Frontal cortex (tissue), 4 donors: ENCODE results near the gene SETD2. TPM values are rescaled to one million over a fixed set of nuclear protein-coding genes. Genes with fewer than 3 reads are reported as not detected.
A peak's percentile ranks its signal among the peaks of the same experiment; 100 is the strongest.

Experiments used
- DNase-seq, 2 donors: peaks; one replicate each; pipeline ENCODE4 v3.0.0; 2012; ENCODE audit warnings: low spot score in 2 of 2
- FAIRE-seq: peaks from 2 replicates; lab custom pipeline; 2012; peaks lifted over from hg19 to GRCh38; lab: Jason Lieb, UNC
- total RNA-seq: library from RNA; depleted of rRNA; stranded (reverse); fragments of >200 nt; gene quantifications from one replicate; pipeline ENCODE4 v1.2.3, GENCODE V29; 2014
- donor health status: control.
- donor health status: control.
- donor health status: control.

Gene SETD2
- total RNA-seq, 1 donor from 2014 or later = 77.5 TPM

DNA sequence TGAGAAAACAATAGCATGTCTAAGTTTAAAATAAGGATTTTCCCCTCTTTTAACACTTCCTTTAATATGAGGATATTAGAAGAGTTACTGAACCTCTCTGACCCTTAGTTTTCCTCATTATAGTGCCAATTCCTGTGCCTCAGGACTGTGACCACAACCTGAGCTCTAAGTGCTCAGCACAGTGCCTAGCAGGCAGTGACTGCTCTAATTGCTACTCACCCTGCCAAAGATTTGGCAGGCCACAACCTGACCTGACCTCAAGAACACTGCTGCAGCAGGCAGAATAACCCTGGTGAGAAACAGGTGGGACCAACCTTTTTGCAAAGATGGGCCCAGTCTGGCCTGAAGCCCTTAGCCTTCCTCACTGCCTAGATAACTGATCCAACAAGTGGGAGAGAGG, 148.8 kb downstream of the SETD2 start:
- FAIRE-seq (no peak), DNase-seq (no peak)

DNA sequence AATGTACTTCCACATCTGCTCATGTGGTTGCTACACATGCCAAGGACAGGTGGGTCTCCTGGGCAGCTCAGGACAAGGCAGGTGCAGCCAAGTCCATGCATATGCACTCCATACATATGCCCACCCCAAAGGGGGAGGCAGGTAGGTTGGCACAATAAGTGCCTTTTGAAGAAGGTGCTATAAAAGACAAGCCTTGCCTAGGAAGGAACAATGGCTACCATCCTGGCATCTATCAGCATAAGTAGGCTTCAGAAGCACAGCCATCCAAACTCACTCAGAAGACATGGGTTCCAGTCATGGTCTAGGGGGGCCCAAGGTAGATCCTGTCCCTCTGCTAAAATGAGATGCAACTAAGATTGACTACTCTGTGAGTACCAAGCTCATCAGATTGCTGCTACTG, 149.9 kb downstream of the SETD2 start:
- FAIRE-seq = no peak

DNA sequence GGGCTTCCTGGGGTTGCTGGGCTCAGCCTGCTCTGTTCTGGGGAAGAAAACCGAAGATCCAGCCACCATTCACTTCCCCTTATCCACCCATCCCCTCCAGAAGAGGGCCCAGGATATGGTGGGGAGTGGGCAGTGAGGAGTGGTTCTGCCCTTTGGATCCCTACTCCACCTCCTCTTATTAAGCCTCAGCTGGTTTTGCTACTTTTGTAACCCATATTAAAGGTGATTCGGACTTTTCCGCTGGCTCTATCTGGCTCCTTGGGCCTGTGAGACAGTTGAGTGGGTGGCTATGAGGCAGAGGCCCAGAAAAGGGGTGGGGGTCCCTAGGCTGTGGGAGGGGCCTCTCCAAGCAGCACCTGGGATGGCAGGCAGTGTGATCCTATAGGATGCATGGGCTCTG, 150.7 kb downstream of the SETD2 start:
- FAIRE-seq = no peak

More for the DNA sequence above, 149.9 kb downstream of the SETD2 start:
- DNase-seq = no peak

DNA sequence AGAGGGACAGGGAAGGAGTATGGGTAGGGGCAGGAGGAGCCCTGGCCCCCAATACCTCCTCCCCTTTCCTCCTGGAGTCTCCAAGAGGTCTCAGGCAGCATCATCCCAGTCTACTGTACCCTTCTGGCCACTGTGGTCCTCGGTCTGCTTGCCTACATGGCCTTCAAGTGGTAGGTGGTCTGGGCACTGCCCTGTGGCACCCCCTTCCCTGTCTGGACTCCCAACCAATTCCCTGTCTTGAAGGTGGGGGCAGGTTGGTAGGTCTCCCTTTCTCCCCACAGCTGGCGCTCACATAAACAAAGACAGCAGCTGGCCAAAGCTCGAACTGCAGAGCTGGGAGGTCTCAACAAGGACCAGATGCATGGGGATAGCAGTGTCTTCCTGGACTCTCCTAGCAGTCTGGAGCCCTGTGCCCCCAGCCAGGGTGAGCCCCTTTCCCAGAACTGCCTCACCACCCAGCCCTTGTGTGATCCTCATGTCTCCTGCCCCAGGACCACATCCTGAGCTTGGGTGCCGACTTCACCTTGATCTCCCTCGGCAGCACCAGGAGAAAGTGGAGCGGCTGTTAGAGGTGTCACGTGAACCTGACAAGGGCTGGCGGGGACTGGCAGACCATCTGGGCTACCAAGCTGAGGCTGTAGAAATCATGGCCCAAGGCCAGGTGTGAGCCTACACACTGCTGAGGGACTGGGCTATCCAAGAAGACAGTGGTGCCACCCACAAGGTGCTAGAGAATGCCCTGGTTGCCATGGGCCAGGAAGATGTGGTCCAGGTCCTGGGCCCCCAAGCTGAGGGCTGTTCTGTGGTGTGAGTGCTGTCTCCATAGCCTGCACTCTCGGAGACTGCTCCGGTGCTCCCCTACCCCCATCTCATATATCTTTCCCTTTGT, 151.3 kb downstream of the SETD2 start:
- peak in 1 of 2 donors; percentile 24 for DNase-seq
- no peak for FAIRE-seq

More for the DNA sequence above, 150.7 kb downstream of the SETD2 start:
- DNase-seq = no peak

DNA sequence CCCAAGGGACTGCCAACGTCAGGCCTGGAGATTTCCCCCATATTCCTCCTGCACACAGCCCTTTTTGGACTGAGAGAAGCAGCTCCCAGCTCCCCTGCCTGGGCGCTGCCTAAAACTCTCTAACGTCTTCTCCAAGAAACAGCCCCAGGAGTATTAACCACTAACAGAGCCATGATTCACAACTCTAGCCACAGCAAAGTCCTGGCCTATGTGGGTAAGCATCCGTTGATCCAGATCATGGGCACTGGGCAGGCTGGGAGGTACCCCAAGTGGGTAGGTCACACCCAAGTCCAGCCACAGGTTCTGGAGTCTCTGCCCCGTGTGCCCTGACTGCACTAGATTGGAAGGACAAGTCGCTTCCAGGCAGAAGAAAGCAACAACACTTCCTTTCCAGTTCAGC, 152.5 kb downstream of the SETD2 start:
- FAIRE-seq (no peak), DNase-seq (no peak)

DNA sequence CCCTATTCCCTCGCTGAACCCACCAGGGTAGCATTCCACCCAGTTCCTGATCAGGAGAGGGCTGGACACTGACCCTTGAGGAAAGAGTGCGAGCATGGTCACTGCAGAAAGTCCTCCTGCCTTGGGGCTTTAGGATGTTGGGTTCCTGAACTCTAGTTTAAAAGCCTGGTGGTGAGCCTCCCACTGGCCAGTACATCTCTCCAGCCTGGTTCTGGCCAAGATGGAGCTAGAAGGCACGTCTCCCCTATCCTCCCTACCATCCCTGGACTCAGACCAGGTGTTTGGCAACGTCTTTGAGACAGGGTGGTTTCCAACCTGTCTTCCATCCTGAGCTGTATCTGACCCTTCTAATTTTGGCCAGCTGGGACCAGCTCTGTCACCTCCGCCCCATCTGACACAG, 153.0 kb downstream of the SETD2 start:
- FAIRE-seq (no peak), DNase-seq (no peak)

DNA sequence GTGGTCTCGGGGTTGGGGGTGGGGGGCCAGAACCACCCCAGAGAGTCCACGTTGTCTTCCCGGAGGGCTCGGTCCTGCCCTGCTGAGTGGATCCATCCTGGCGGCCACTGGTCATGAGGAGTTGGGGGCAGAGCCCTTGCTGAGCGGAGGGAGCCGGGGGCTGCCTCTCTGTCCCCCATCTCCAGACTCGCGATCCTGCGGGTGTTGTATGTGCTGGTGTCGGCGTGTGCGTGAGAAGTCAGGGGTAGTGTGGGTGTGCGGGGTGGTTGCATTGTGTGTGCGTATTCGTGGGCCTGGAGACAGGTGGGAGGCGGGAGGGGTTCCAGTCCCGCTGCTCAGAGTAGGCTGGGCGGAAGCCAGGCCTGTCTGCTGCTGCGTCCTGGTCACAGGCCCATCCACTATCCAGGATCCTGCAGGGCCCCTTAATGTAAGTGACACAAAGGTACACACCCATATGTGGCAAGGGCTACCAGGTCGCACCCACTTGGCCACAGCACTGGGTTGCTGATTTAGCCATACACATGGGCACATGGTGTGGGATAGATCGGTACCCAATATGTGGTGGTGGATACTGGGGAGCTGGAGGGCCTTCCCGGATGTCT, 153.7 kb downstream of the SETD2 start:
- FAIRE-seq (no peak), DNase-seq (peak in 1 of 2 donors; percentile 30)

DNA sequence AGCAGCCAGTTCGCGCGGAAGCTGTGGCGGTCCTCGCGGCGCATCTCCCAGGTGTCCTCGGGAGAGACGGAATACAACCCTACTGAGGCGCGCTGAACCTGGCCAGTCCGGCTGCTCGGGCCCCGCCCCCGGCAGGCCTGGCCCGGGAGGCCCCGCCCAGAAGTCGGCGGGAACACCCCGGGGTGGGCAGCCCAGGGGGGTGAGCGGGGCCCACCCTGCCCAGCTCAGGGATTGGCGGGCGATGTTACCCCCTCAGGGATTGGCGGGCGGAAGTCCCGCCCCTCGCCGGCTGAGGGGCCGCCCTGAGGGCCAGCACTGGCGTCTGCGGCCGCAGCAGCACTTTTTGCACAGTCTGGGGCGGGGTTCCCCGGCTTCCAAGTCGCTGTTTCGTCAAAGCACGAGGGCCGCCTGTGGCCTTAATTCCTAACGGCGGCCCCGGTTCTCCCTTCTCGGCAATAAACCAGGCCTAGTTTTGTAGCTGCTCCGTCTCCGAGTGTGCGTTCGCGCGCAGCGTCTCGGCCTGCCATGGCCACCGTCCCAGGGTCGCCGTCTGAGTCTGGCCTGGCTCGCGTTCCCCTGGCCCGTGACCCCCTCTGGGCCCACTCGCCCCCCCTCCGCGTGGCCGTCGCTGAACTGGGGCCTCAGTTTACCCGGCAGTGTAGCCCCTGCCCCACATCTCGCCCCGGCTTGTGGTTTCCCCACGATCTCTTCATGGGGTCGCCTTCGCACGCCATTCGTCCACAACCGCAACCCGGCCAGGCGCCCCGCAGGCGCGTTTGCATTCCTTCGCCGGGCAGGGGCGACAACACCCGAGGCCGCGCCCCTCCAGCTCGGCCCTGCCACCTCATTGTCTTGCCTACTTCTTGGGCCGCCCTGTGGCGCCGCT, 154.4 kb downstream of the SETD2 start:
- DNase-seq (peak; percentile 98 to 100), FAIRE-seq (no peak)

DNA sequence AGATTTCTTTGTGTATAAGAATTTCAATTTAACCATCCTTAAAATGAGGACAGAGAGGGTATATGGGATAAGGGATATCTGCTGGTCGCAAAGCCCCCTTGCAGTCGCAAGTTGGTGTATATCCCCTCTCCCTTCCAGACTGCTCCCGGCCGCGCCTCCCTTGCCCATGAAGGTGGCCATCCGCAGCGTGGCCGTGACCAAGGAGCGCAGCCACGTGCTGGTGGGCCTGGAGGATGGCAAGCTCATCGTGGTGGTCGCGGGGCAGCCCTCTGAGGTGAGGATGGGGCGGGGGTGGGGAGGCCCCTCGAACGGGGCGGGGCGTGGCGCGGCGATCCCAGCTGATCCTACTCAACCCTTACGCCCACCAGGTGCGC, 155.1 kb downstream of the SETD2 start:
- no peak for DNase-seq
- FAIRE-seq = no peak

DNA sequence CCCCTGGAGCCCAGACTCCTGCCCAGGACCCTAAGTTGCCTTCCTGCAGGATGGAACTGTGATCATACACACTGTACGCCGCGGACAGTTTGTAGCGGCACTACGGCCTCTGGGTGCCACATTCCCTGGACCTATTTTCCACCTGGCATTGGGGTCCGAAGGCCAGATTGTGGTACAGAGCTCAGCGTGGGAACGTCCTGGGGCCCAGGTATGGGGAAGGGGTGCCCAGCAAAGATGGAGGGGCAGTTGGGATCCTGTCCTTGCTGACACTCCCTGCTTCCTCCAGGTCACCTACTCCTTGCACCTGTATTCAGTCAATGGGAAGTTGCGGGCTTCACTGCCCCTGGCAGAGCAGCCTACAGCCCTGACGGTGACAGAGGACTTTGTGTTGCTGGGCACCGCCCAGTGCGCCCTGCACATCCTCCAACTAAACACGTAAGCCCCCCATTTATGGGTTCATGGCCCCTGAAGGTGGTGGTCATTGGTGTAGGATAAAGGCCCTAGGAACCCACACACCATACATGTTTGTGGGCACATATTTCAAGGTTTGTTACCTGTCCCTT, 155.6 kb downstream of the SETD2 start:
- DNase-seq (no peak), FAIRE-seq (no peak)

DNA sequence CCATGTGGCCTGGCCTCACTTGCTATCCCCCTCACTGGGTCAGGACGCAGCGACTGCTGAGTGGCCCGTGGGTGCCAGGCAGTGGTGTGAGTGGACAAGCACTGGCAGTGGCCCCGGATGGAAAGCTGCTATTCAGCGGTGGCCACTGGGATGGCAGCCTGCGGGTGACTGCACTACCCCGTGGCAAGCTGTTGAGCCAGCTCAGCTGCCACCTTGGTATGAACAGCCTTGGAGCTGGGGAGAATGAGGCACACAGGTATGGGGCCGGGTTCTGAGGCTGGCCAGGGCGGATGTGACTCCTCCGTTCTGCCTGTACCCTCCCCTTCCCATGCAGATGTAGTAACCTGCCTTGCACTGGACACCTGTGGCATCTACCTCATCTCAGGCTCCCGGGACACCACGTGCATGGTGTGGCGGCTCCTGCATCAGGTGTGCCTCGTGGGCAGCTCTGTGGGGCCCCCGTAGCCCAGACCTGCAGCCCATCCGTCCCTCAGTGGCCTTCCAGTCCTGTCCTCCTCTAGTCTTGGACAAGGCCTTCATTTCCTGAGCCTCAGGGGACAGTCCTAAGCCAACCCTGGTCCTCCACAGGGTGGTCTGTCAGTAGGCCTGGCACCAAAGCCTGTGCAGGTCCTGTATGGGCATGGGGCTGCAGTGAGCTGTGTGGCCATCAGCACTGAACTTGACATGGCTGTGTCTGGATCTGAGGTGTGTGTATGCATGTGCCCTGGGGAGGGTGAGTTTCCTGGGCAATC, 156.3 kb downstream of the SETD2 start:
- FAIRE-seq = no peak
- DNase-seq = peak in 1 of 2 donors; percentile 15

DNA sequence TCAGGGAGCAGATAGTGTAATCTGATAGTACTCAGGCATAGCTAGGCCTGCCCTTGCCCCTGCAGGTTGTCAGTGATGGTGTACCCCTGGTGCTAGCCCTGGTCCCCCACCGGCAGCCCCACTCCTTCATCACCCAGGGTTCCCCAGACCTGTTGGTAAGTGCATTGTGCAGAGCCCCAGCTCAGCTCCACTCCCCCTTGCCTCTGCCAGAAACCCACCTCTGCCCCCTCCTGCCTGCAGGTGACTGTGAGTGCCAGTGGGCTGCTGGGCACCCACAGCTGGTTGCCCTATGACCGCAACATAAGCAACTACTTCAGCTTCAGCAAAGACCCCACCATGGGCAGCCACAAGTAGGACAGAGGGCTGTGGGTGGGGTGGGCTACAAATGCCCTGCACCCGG, 156.9 kb downstream of the SETD2 start:
- DNase-seq (no peak), FAIRE-seq (no peak)

DNA sequence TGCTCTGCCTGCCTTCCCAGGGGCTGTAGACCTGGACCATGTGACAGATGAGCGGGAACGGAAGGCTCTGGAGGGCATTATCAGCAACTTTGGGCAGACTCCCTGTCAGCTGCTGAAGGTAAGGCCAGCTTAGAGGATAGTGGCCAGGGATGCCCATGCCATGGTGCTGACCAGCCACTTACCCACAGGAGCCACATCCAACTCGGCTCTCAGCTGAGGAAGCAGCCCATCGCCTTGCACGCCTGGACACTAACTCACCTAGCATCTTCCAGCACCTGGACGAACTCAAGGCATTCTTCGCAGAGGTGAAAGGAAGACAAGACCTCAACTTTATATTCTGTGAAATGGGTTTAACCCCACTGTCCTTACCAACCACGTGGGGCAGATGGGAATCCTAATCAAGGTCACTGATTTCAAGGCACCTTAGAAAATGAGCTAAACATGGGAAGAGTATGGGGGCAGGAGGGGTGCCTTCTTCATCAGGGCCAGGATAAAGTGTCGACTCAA, 157.7 kb downstream of the SETD2 start:
- DNase-seq = no peak
- no peak for FAIRE-seq

DNA sequence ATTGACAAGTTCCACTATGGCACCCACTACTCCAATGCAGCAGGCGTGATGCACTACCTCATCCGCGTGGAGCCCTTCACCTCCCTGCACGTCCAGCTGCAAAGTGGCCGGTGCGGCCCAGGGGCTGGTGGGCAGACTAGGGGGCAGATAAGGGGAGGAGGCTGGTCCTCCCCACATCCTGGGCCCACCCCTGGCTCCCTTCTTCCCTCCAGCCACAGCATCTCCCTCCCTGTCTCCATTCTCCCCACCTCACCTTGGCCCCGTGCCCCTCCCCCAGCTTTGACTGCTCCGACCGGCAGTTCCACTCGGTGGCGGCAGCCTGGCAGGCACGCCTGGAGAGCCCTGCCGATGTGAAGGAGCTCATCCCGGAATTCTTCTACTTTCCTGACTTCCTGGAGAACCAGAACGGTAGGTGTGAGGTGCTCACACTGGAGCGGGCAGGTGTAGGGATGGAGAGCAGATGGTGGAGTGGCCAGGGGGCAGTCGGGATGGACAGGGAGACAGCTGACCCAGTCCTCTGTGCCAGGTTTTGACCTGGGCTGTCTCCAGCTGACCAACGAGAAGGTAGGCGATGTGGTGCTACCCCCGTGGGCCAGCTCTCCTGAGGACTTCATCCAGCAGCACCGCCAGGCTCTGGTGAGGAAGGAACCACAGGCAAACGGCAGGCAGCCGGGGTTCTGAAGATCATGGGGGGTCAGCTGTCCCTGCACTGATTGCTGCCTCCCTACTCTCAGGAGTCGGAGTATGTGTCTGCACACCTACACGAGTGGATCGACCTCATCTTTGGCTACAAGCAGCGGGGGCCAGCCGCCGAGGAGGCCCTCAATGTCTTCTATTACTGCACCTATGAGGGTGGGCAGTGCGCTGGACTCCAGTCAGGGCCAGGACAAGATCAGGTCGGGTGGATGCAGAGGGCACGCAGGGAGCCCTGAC, 158.4 kb downstream of the SETD2 start:
- FAIRE-seq (no peak), DNase-seq (no peak)

DNA sequence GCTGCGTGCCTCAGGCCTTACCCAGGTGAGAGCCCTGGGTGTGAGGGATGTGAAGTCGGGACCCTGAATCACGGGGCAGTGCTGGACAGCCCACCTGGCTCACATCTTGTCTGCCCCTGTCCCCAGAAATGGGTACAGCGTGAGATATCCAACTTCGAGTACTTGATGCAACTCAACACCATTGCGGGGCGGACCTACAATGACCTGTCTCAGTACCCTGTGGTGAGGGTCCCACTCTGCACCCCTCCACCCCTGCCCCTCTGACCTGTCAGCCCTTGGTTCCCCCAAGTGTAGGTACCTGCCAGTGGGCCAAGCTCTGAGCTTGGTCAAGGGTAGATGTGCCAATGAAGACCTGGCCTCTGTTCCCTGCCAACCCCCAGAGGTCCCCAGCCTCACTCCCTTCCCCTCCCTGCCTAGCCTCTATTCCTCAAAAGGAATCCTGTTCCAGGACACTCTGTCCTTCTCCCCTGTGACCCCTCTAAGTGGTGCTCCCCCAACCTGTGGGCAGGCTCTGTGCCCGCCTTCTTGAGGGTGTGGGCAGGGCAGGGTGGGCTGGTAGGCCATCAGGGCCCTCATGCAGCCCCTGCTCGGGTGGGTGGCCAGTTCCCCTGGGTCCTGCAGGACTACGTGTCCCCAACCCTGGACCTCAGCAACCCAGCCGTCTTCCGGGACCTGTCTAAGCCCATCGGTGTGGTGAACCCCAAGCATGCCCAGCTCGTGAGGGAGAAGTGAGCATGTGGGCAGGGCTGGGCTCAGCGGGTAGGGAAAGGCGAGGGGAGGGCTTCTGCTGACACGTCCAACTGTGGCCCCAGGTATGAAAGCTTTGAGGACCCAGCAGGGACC, 159.3 kb downstream of the SETD2 start:
- FAIRE-seq (no peak), DNase-seq (no peak)

DNA sequence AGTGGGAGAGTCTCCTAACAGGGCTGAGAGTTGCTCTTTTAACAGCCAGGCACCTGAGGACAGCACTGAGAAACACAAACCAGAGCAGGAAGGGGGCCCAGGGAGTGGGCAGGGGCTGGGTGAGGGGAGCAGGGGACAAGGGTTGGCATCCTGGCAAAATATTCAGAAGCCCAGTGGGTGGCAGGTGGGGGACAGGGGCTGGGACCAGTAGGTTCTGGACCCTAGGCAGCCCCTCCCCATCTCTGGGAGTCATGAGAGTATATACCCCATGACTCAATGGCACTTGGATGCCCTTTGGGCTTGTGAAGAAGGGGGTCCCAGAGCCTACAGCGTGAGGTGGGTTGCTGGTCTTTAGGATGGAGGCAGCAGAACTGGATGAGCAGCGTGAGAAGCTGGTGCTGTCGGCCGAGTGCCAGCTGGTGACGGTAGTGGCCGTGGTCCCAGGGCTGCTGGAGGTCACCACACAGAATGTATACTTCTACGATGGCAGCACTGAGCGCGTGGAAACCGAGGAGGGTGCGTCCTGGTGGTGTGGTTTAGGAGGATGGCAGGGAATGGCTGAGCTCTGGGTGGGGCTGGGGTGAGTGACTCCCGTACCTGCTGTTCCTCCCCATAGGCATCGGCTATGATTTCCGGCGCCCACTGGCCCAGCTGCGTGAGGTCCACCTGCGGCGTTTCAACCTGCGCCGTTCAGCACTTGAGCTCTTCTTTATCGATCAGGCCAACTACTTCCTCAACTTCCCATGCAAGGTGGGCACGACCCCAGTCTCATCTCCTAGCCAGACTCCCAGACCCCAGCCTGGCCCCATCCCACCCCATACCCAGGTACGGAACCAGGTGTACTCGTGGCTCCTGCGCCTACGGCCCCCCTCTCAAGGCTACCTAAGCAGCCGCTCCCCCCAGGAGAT, 160.2 kb downstream of the SETD2 start:
- DNase-seq (no peak), FAIRE-seq (no peak)
